Endothelial cell of umbilical vein (primary cell): ENCODE results near the gene PECR. TPM values are rescaled to one million over a fixed set of nuclear protein-coding genes. Genes with fewer than 3 reads are reported as not detected.

Experiments
- BruUV-seq: library from RNA; stranded (reverse); fragments of 400-500 nt; replicated peaks from 2 replicates; lab custom pipeline; 2021; lab: Mats Ljungman, UMichigan
- CTCF ChIA-PET: fragments of 300-600, 350-600 bp; sonication (Branson Sonifier 250); formaldehyde crosslinking; loops from one replicate; lab custom pipeline; 2021; ENCODE audit warnings: antibody characterized with exemption, inconsistent platforms; lab: Charles Lee
- POLR2A ChIA-PET: fragments of 300-600, 350-600 bp; sonication (Branson Sonifier 250); formaldehyde crosslinking; loops from one replicate; lab custom pipeline; 2021; ENCODE audit warnings: antibody characterized with exemption, inconsistent platforms; lab: Charles Lee
- DNase-seq: peaks from one replicate; pipeline ENCODE4 v3.0.0-alpha.2; 2011; ENCODE audit warnings: low read depth, low spot score
- FAIRE-seq: peaks from 2 replicates; lab custom pipeline; 2011; peaks lifted over from hg19 to GRCh38; lab: Jason Lieb, UNC
- H2AFZ ChIP-seq: 2 replicates; pipeline ENCODE4 v1.6.0; 2012; ENCODE audit warnings: low read depth, low read length, control low read depth, inconsistent platforms
- H3K27ac ChIP-seq: 2 replicates; pipeline ENCODE4 v1.5.1; 2011; ENCODE audit warnings: low read depth, mild to moderate bottlenecking, control low read depth, low read length, moderate library complexity; ENCODE audit not compliant: insufficient read depth
- H3K27me3 ChIP-seq, 2 experiments: 2 replicates each; pipeline versions ENCODE4 v1.6.0 to v1.6.1; 2011; ENCODE audit warnings: low read length in 2 of 2, mixed read lengths in 1 of 2; ENCODE audit not compliant: control insufficient read depth in 2 of 2, insufficient read depth in 2 of 2
- H3K36me3 ChIP-seq, 2 experiments: 2 replicates in 1 of 2; 3 replicates in 1 of 2; pipeline ENCODE4 v1.5.1; 2011; ENCODE audit warnings: low read length in 2 of 2, mild to moderate bottlenecking in 1 of 2, moderate library complexity in 1 of 2; ENCODE audit not compliant: control insufficient read depth in 2 of 2, insufficient read depth in 2 of 2; ENCODE audit errors: extremely low read depth in 1 of 2
- H3K4me1 ChIP-seq: 3 replicates; pipeline ENCODE4 v1.5.1; 2011; ENCODE audit warnings: mild to moderate bottlenecking, low read length; ENCODE audit not compliant: control insufficient read depth, insufficient read depth; ENCODE audit errors: extremely low read depth
- H3K4me2 ChIP-seq: 2 replicates; pipeline ENCODE4 v1.6.1; 2011; ENCODE audit warnings: low read length, control low read depth, mixed read lengths; ENCODE audit not compliant: insufficient read depth
- H3K4me3 ChIP-seq, 3 experiments: fragments of 200-600 bp in 1 of 3; sonication (generic), shearing (Covaris generic) in 1 of 3; replicated peaks in 1 of 3; 2 replicates each; pipeline ENCODE4 v1.5.1; 2011 to 2016; ENCODE audit warnings: control low read depth in 3 of 3, low read length in 3 of 3, mild to moderate bottlenecking in 2 of 3, inconsistent platforms in 1 of 3, low read depth in 1 of 3, moderate library complexity in 1 of 3; ENCODE audit not compliant: insufficient read depth in 1 of 3
- H3K79me2 ChIP-seq: 2 replicates; pipeline ENCODE4 v1.6.0; 2012; ENCODE audit warnings: low read length, inconsistent platforms; ENCODE audit not compliant: control insufficient read depth, insufficient read depth
- H3K9ac ChIP-seq: replicated peaks from 2 replicates; pipeline ENCODE3; 2011; ENCODE audit warnings: low read length, control low read depth; ENCODE audit not compliant: insufficient read depth; ENCODE audit errors: extremely low read depth
- H3K9me1 ChIP-seq: replicated peaks from 3 replicates; pipeline ENCODE4 v1.6.0; 2011; ENCODE audit warnings: mild to moderate bottlenecking, low read length; ENCODE audit not compliant: control insufficient read depth, insufficient read depth; ENCODE audit errors: extremely low read depth
- H3K9me3 ChIP-seq: replicated peaks from 2 replicates; pipeline ENCODE4 v1.5.1; 2012; ENCODE audit warnings: low read length, inconsistent platforms; ENCODE audit not compliant: control insufficient read depth, insufficient read depth
- H4K20me1 ChIP-seq: replicated peaks from 2 replicates; pipeline ENCODE3; 2011; ENCODE audit warnings: mild to moderate bottlenecking, low read length; ENCODE audit not compliant: control insufficient read depth, insufficient read depth; ENCODE audit errors: extremely low read depth
- EZH2 ChIP-seq: IDR thresholded peaks from 2 replicates; pipeline ENCODE4 v1.6.1; 2012; ENCODE audit warnings: borderline replicate concordance, low read depth, mild to moderate bottlenecking, moderate library complexity, low read length, inconsistent platforms; ENCODE audit not compliant: severe bottlenecking
- FOS ChIP-seq: IDR thresholded peaks from 2 replicates; pipeline ENCODE4 v1.6.1; 2011; ENCODE audit warnings: mild to moderate bottlenecking, low read length, moderate library complexity, borderline replicate concordance; ENCODE audit not compliant: insufficient read depth
- GATA2 ChIP-seq: IDR thresholded peaks from 2 replicates; pipeline ENCODE4 v1.7.0; 2011; ENCODE audit warnings: low read depth, mild to moderate bottlenecking, moderate library complexity, mixed read lengths, low read length; ENCODE audit not compliant: insufficient read length, insufficient read depth
- JUN ChIP-seq: IDR thresholded peaks from 2 replicates; pipeline ENCODE4 v1.6.1; 2011; ENCODE audit warnings: borderline replicate concordance, low read depth; ENCODE audit not compliant: insufficient read length, insufficient read depth
- MAX ChIP-seq: IDR thresholded peaks from 2 replicates; pipeline ENCODE4 v1.6.1; 2011; ENCODE audit not compliant: insufficient read depth, insufficient read length
- MYC ChIP-seq: IDR thresholded peaks from one replicate; pipeline ENCODE4 v1.6.1; 2011; ENCODE audit warnings: mild to moderate bottlenecking, low read depth, low read length
- POLR2A ChIP-seq: IDR thresholded peaks from 2 replicates; pipeline ENCODE4 v1.6.1; 2012; ENCODE audit warnings: low read depth, mild to moderate bottlenecking, control low read depth, low read length
- POLR2AphosphoS5 ChIP-seq: IDR thresholded peaks from 2 replicates; pipeline ENCODE4 v1.6.1; 2012; ENCODE audit warnings: low read depth, mild to moderate bottlenecking, control low read depth, low read length, moderate library complexity; ENCODE audit not compliant: insufficient read depth
- dilution Hi-C: fragments of 300-500 bp; cut with MboI; formaldehyde crosslinking; loops from one replicate; pipeline ENCODE4 v1.15.0; 2019; ENCODE audit warnings: low sequenced_read_pairs; ENCODE audit not compliant: extremely low pct_ligation_motif_present
- intact Hi-C: fragments of 100-400 bp; cut with micrococcal nuclease; formaldehyde crosslinking; loops from one replicate; pipeline ENCODE4 v1.10.0; 2022
- polyA plus RNA-seq, 4 experiments: library from polyadenylated mRNA; depleted of rRNA in 3 of 4; stranded (reverse) in 3 of 4; unstranded in 1 of 4; fragments of >200 nt; gene quantifications; 2 replicates each; pipeline versions ENCODE4 v1.2.1 to v1.2.3, GENCODE V29; 2011 to 2012; ENCODE audit warnings: missing spikeins in 1 of 4
- total RNA-seq: library from RNA; stranded (reverse); gene quantifications from 2 replicates; pipeline ENCODE4 v1.2.3, GENCODE V29; 2021
- TF ChIP-seq, protein P1 (sequence below), 2 donors: IDR thresholded peaks; 1 replicate in 1 of 2; 2 replicates in 1 of 2; pipeline ENCODE4 v1.5.1; 2011; ENCODE audit warnings: low read length in 2 of 2, mild to moderate bottlenecking in 2 of 2, moderate library complexity in 2 of 2, control low read depth in 1 of 2, inconsistent platforms in 1 of 2, low read depth in 1 of 2; ENCODE audit not compliant: insufficient read depth in 1 of 2; ENCODE audit errors: extremely low read depth in 1 of 2

The PECR gene
- total and polyA plus RNA-seq, 2 donors (not counting 3 experiments of a cell fraction or from before 2014, with no cell fraction given) = 4.1 to 6.2 TPM

- CTCF ChIA-PET = interaction anchor here (0.8 to 2.6 kb wide), 6 partner anchors 11 to 51 kb away, joined by 3 to 8 read pairs (median 3); no protein-coding TSS in a partner anchor
- Histone ChIP-seq H2AFZ (no peak overlapping the region), H3K4me3 (no peak overlapping the region), H4K20me1 (no peaks in the 10 kb centered on the region), H3K79me2 (no peaks in the 10 kb centered on the region), H3K4me2 (no peak overlapping the region), H3K27ac (no peak overlapping the region), H3K36me3 (no peaks in the 10 kb centered on the region), H3K27me3 (peaks cover 0 to 2% of the 10 kb centered on the region in 2 experiments), H3K4me1 (peaks cover 6% of the 10 kb centered on the region), H3K9ac (no peak overlapping the region), H3K9me3 (no peaks in the 10 kb centered on the region), H3K9me1 (no peaks in the 10 kb centered on the region)
- BruUV-seq = no TSS peak
- FAIRE-seq (no peak), DNase-seq (no peak)
- POLR2A ChIA-PET = no interaction called here
- dilution Hi-C loops = no loop called here
- TF ChIP-seq POLR2AphosphoS5 = no peak
- TF ChIP-seq MAX = no peak
- no peak for TF ChIP-seq POLR2A
- TF ChIP-seq JUN = no peak
- TF ChIP-seq EZH2 = no peak
- intact Hi-C loops = no loop called here
Measured at GRCh38 chr2:216001216-216002100, 80.2 kb downstream of the PECR start.

DNA sequence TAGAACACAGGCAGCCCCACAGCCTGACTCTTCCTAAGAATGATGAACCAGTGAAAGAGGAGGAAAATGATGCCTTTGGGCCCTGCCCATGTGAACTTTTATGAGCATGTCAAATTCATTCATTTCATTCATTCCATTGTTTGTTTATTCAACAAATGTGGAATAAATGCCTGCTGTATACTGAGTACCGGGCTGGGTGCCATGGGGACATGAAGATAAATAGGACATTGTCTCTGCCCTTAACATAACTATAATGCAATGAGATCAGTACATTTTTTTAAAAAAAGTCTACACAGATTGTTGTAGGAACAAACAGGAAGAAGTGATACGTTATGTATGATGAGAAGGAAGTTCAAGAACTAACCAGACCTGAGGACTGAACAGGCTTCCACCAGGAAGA is 83.0 kb downstream of the PECR start:
- POLR2A ChIA-PET = no interaction called here
- Histone ChIP-seq H3K27me3 (peaks cover 0 to 2% of the 10 kb centered on the region in 2 experiments), H3K79me2 (no peaks in the 10 kb centered on the region), H2AFZ (no peak overlapping the region), H4K20me1 (no peaks in the 10 kb centered on the region), H3K9me1 (no peaks in the 10 kb centered on the region), H3K9me3 (no peaks in the 10 kb centered on the region), H3K4me3 (no peak overlapping the region), H3K9ac (no peak overlapping the region), H3K36me3 (no peaks in the 10 kb centered on the region), H3K4me1 (no peaks in the 10 kb centered on the region), H3K27ac (no peak overlapping the region), H3K4me2 (no peak overlapping the region)
- dilution Hi-C loops = no loop called here
- BruUV-seq = no TSS peak
- TF ChIP-seq MYC = no peak
- TF ChIP-seq EZH2 = no peak
- no peak for TF ChIP-seq MAX
- no peak for TF ChIP-seq FOS
- TF ChIP-seq POLR2A = no peak
- no peak for TF ChIP-seq GATA2
- TF ChIP-seq JUN = no peak
- no peak for TF ChIP-seq POLR2AphosphoS5
- TF ChIP-seq, protein P1, sequence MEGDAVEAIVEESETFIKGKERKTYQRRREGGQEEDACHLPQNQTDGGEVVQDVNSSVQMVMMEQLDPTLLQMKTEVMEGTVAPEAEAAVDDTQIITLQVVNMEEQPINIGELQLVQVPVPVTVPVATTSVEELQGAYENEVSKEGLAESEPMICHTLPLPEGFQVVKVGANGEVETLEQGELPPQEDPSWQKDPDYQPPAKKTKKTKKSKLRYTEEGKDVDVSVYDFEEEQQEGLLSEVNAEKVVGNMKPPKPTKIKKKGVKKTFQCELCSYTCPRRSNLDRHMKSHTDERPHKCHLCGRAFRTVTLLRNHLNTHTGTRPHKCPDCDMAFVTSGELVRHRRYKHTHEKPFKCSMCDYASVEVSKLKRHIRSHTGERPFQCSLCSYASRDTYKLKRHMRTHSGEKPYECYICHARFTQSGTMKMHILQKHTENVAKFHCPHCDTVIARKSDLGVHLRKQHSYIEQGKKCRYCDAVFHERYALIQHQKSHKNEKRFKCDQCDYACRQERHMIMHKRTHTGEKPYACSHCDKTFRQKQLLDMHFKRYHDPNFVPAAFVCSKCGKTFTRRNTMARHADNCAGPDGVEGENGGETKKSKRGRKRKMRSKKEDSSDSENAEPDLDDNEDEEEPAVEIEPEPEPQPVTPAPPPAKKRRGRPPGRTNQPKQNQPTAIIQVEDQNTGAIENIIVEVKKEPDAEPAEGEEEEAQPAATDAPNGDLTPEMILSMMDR (IDR thresholded peaks at IDR 0.05; ENCODE audit: extremely low read depth in 1 of 2, insufficient read depth in 1 of 2, low read depth in 1 of 2, low read length in 2 of 2) = no peak
- DNase-seq (no peak), FAIRE-seq (no peak)
- intact Hi-C loops = no loop called here
- CTCF ChIA-PET = interaction anchor here (1.2 to 2.5 kb wide), 3 partner anchors 13 to 48 kb away, joined by 4 to 6 read pairs (median 4); no protein-coding TSS in a partner anchor
